ENCODE data around the gene CXCL16.
"Not testable (repeated sequence)": the region's sequence is repeated elsewhere in the genome, so short reads cannot be mapped to it uniquely, and the experiment has no call there.

Gene CXCL16

GRCh38 chr17:4719146-4719545, 20.6 kb downstream of the CXCL16 start:
- H3K4me3 Mint-ChIP-seq = no peak overlapping the region
- no peaks in the 10 kb centered on the region for H3K27me3 Mint-ChIP-seq
- peaks cover 16% of the 10 kb centered on the region for H3K4me1 Mint-ChIP-seq (ENCODE audit: low read depth)
- no peak overlapping the region for H3K27ac Mint-ChIP-seq
- no peaks in the 10 kb centered on the region for H3K9me3 Mint-ChIP-seq
- peaks cover 46% of the 10 kb centered on the region for H3K36me3 Mint-ChIP-seq (ENCODE audit: low read depth)

GRCh38 chr17:4718276-4718675, 21.5 kb downstream of the CXCL16 start:
- no peaks in the 10 kb centered on the region for H3K9me3 Mint-ChIP-seq
- peaks cover 24% of the 10 kb centered on the region for H3K4me1 Mint-ChIP-seq (ENCODE audit: low read depth)
- H3K36me3 Mint-ChIP-seq (ENCODE audit: low read depth) = peaks cover 46% of the 10 kb centered on the region
- H3K27me3 Mint-ChIP-seq = no peaks in the 10 kb centered on the region
- H3K4me3 Mint-ChIP-seq = no peak overlapping the region
- no peak overlapping the region for H3K27ac Mint-ChIP-seq

GRCh38 chr17:4717791-4718190, 21.9 kb downstream of the CXCL16 start:
- H3K27ac Mint-ChIP-seq = no peak overlapping the region
- peaks cover 46% of the 10 kb centered on the region for H3K36me3 Mint-ChIP-seq (ENCODE audit: low read depth)
- H3K27me3 Mint-ChIP-seq = no peaks in the 10 kb centered on the region
- H3K4me1 Mint-ChIP-seq (ENCODE audit: low read depth) = peaks cover 28% of the 10 kb centered on the region
- no peaks in the 10 kb centered on the region for H3K9me3 Mint-ChIP-seq
- no peak overlapping the region for H3K4me3 Mint-ChIP-seq

GRCh38 chr17:4716081-4716480, 23.6 kb downstream of the CXCL16 start:
- peaks cover 45% of the 10 kb centered on the region for H3K4me1 Mint-ChIP-seq (ENCODE audit: low read depth)
- no peaks in the 10 kb centered on the region for H3K27me3 Mint-ChIP-seq
- no peak overlapping the region for H3K4me3 Mint-ChIP-seq
- no peaks in the 10 kb centered on the region for H3K9me3 Mint-ChIP-seq
- peak overlapping the region; percentile 87 for H3K27ac Mint-ChIP-seq
- peaks cover 47% of the 10 kb centered on the region for H3K36me3 Mint-ChIP-seq (ENCODE audit: low read depth)

- Mint-ChIP-seq H3K4me1 (ENCODE audit: low read depth) (peaks cover 45% of the 10 kb centered on the region), H3K4me3 (peak overlapping the region; percentile 81), H3K36me3 (ENCODE audit: low read depth) (peaks cover 38% of the 10 kb centered on the region), H3K27me3 (no peaks in the 10 kb centered on the region), H3K9me3 (no peaks in the 10 kb centered on the region), H3K27ac (peak overlapping the region; percentile 87)
These were observed 24.5 kb downstream of the CXCL16 start for GRCh38 chr17:4715063-4715744.

GRCh38 chr17:4714340-4715062, 25.2 kb downstream of the CXCL16 start:
- peak overlapping the region; percentile 81 for H3K4me3 Mint-ChIP-seq
- peaks cover 49% of the 10 kb centered on the region for H3K4me1 Mint-ChIP-seq (ENCODE audit: low read depth)
- peak overlapping the region; percentile 88 for H3K27ac Mint-ChIP-seq
- H3K27me3 Mint-ChIP-seq, H3K9me3 Mint-ChIP-seq: not testable (repeated sequence)
- H3K36me3 Mint-ChIP-seq (ENCODE audit: low read depth) = peaks cover 38% of the 10 kb centered on the region

GRCh38 chr17:4712526-4712925, 27.2 kb downstream of the CXCL16 start:
- no peaks in the 10 kb centered on the region for H3K27me3 Mint-ChIP-seq
- no peaks in the 10 kb centered on the region for H3K9me3 Mint-ChIP-seq
- H3K36me3 Mint-ChIP-seq (ENCODE audit: low read depth) = peaks cover 26% of the 10 kb centered on the region
- H3K4me3 Mint-ChIP-seq = peak overlapping the region; percentile 96
- H3K27ac Mint-ChIP-seq = peak overlapping the region; percentile 91
- peaks cover 57% of the 10 kb centered on the region for H3K4me1 Mint-ChIP-seq (ENCODE audit: low read depth)

GRCh38 chr17:4711661-4712181, 28.0 kb downstream of the CXCL16 start:
- peaks cover 19% of the 10 kb centered on the region for H3K36me3 Mint-ChIP-seq (ENCODE audit: low read depth)
- no peaks in the 10 kb centered on the region for H3K27me3 Mint-ChIP-seq
- no peaks in the 10 kb centered on the region for H3K9me3 Mint-ChIP-seq
- H3K4me1 Mint-ChIP-seq (ENCODE audit: low read depth) = peaks cover 58% of the 10 kb centered on the region
- H3K27ac Mint-ChIP-seq = peak overlapping the region; percentile 91
- peak overlapping the region; percentile 96 for H3K4me3 Mint-ChIP-seq

- peak overlapping the region; percentile 96 for H3K4me3 Mint-ChIP-seq
- H3K36me3 Mint-ChIP-seq (ENCODE audit: low read depth) = peaks cover 25% of the 10 kb centered on the region
- peak overlapping the region; percentile 91 for H3K27ac Mint-ChIP-seq
- H3K27me3 Mint-ChIP-seq = no peaks in the 10 kb centered on the region
- H3K4me1 Mint-ChIP-seq (ENCODE audit: low read depth) = peaks cover 65% of the 10 kb centered on the region
- H3K9me3 Mint-ChIP-seq = no peaks in the 10 kb centered on the region
These were observed 28.8 kb downstream of the CXCL16 start for GRCh38 chr17:4710693-4711634.

GRCh38 chr17:4709794-4710692, 29.7 kb downstream of the CXCL16 start, which contains the start of gene ARRB2:
Gene ARRB2 (plus strand): TSS chr17:4710632. CDS start chr17:4710722, 90 bp downstream.
- Mint-ChIP-seq H3K9me3 (no peaks in the 10 kb centered on the region), H3K27ac (peak within 1 kb of the TSS; percentile 91), H3K4me1 (ENCODE audit: low read depth) (peaks cover 65% of the 10 kb centered on the region), H3K36me3 (ENCODE audit: low read depth) (peaks cover 17% of the 10 kb centered on the region), H3K27me3 (no peaks in the 10 kb centered on the region), H3K4me3 (peak within 1 kb of the TSS; percentile 96)

GRCh38 chr17:4708436-4708835, 31.3 kb downstream of the CXCL16 start:
- Mint-ChIP-seq H3K9me3 (no peaks in the 10 kb centered on the region), H3K4me1 (ENCODE audit: low read depth) (peaks cover 60% of the 10 kb centered on the region), H3K27ac (peak overlapping the region; percentile 63), H3K36me3 (ENCODE audit: low read depth) (peaks cover 18% of the 10 kb centered on the region), H3K27me3 (no peaks in the 10 kb centered on the region), H3K4me3 (peak overlapping the region; percentile 53)

- peaks cover 33% of the 10 kb centered on the region for H3K36me3 Mint-ChIP-seq (ENCODE audit: low read depth)
- H3K4me1 Mint-ChIP-seq (ENCODE audit: low read depth) = peaks cover 62% of the 10 kb centered on the region
- H3K4me3 Mint-ChIP-seq = peak overlapping the region; percentile 33
- H3K27ac Mint-ChIP-seq = peak overlapping the region; percentile 38
- no peaks in the 10 kb centered on the region for H3K9me3 Mint-ChIP-seq
- no peaks in the 10 kb centered on the region for H3K27me3 Mint-ChIP-seq
These were observed 33.6 kb downstream of the CXCL16 start for GRCh38 chr17:4706121-4706520.

- Mint-ChIP-seq H3K4me1 (ENCODE audit: low read depth) (peaks cover 69% of the 10 kb centered on the region), H3K4me3 (peak overlapping the region; percentile 95), H3K36me3 (ENCODE audit: low read depth) (peaks cover 35% of the 10 kb centered on the region), H3K27me3 (no peaks in the 10 kb centered on the region), H3K9me3 (no peaks in the 10 kb centered on the region), H3K27ac (peak overlapping the region; percentile 94)
These were observed 34.7 kb downstream of the CXCL16 start for GRCh38 chr17:4704991-4705390.

GRCh38 chr17:4704574-4704907, 35.2 kb downstream of the CXCL16 start:
- peak overlapping the region; percentile 94 for H3K27ac Mint-ChIP-seq
- not testable (repeated sequence) for H3K27me3 Mint-ChIP-seq, H3K9me3 Mint-ChIP-seq
- peaks cover 66% of the 10 kb centered on the region for H3K4me1 Mint-ChIP-seq (ENCODE audit: low read depth)
- peaks cover 35% of the 10 kb centered on the region for H3K36me3 Mint-ChIP-seq (ENCODE audit: low read depth)
- peak overlapping the region; percentile 95 for H3K4me3 Mint-ChIP-seq
